GM21619 (cell line): Measurements from ENCODE around the gene TSPAN31.

Experiments
- ATAC-seq: cut with Tn5 transposase; IDR thresholded peaks from one replicate; pipeline ENCODE4 v1.9.1; 2021; ENCODE audit not compliant: unreplicated experiment

Gene TSPAN31

DNA sequence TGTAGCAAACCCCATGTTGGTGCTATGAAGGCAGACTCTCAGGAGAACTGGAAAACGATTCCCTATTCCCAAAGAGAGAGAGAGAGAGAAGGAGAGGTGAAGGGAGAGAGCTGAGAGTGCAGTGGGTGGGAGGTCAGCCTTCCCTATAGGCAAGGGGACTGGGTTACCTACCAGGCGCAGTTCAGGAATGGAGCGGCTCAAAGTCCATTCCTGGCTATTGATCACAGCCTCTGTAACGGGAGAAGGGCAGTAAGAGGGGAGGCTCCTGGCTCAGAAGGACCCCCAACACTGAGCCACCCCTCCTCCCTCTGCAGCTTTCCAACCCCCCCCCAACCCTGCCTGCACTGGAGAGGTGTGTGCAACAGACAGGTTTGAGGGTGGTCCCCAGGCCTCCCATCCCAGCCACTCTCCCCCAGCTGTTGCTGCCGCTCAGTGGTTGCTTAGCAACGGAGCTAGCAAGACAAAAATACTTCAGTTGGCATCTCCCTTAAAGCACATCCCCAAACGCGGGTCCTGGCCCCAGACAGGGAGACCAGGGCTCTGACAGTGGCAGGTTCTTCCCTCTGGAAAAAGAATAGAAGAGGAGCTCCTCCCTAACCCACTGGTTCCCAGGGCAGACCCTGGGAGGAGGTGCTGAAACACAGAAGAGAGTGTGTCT is 9.5 kb upstream of the TSPAN31 start:
- no peak for ATAC-seq

DNA sequence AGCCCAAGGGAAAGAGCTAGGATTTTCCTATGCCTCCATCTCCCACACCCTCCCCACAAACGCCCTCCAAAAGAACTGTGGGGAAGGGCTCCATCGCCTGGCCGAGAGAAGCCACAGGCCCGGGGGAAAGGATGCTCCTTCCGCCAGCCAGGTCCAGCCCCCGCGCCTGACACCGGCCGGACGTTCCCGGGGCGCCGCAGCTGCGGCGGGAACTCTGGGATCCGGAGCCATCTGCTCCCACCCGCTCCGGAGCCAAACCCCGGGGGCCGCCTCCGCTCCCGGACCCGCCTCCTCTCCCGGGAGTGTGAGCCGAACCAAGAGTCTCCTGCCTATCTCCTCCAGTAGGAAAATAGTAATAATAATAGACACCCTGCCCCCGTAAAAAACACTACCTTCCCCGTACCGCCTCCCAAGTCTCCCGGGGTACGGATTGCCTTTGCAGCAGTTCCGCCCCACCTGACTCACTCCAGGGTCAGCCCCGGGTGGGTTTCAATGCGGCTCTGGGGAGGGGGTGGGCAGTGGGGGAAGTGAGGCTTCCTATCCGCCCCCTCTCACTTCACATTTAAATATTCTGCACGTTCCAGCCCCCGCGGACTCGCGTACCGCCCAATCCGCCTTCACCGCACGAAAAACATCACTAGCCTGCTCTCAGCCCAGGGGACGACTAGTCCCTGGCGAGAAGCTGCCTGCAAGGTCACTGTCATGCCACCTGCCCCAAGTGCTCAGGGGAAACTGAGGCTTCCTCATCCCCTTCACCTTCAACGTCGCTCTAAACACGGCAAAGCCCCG is 8.7 kb upstream of the TSPAN31 start:
- ATAC-seq, result no peak

DNA sequence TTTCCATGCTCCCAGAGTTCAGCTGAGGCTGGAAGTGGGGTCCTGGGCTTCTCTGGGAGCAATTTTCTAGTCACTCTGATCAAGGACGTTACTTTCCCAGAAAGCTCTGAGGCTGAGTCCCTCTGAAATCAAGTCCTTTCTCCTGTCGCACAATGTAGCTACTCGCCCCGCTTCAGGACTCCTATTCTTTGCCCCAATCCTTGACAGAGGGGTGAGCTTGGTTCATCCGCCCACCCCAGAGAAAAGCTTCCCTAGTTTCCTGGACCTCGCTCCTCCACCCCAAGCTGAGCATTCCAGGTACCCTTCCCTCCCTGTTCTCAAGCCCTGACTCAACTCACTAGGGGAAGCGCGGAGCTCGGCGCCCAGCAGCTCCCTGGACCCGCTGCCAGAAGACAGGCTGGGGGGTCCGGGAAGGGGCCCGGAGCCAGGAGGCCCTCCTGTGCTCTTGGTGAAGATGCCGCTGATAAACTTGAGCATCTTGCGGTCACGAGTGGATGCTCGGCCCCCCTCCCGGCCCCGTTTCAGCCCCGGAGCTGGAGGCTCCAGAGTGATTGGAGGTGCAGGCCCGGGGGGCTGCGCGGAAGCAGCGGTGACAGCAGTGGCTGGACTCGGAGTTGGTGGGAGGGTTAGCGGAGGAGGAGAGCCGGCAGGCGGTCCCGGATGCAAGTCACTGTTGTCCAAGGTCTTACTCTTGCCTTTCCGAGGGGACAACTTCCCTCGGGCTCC is 7.9 kb upstream of the TSPAN31 start:
- ATAC-seq, result no peak

DNA sequence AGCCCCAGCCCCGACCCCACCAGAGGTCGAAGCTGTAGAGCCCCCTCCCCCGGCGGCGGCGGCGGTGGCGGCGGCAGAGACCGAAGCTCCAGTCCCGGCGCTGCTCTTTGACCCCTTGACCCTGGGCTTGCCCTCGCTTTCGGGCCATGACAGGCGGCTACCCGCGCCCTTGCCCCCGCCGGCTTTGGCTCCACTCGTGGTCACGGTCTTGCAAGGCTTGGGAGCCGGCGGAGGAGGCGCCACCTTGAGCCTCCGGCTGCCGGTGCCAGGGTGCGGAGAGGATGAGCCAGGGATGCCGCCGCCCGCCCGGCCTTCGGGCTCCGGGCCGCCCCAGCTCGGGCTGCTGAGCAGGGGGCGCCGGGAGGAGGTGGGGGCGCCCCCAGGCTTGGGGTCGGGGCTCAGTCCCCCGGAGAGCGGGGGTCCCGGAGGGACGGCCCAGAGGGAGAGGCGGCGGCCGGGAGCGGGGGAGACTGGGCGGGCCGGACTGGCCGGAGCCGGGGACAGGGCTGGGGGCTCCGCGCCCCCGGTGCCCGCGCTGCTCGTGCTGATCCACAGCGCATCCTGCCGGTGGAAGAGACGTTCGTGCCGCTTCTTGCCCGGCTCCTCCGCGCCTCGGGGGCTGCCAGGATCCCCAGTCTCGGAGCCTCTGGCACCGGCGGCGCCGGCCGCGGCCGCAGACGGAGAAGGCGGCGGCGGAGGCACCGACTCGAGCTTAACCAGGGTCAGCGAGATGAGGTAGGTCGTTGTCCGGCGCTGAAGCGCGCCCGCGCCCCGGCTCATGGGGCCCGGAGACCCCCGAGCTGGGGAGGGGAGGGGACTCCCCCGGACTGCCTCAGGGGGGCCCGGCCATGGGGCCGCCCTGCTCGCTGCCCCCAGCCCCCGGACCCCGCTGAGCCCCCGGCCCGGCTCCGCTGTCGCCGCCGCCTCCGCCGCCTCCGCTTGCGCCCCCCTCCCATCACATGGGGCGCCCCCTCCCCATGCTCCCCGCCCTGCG is 7.1 kb upstream of the TSPAN31 start:
- no peak for ATAC-seq

DNA sequence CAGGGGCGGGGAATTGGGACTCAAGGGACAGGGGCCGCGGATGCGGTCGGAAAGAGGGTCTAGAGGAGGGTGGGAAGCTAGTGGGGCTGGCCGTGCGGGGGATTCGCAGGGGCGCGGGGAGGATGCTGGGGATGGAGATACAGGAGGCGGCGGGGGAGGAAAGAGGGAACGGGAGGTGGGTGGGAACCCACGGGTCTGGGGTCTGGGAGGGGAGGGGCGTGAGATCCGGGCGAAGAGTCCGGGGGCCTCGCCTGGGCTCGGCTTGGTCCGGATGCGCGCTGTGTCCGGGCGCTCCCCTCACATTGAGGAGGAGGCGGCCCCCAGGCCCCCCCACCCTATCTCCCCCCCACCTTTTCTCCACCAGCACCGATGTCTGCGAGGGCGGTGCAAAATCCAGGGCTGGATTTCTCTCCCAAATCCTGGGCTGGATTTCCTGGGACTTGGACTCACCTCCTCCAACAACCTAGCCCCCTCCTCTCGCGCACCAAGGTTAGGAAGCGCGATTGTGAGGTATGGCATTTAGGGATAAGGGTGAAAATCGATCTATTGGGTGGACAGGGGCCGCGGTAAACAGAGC is 6.1 kb upstream of the TSPAN31 start, which contains the start of gene AGAP2:
Gene AGAP2, minus strand, starts transcription at position 82 of the 577 bp plus-strand sequence. CDS start 496 bp downstream, outside the sequence.
- no peak for ATAC-seq

DNA sequence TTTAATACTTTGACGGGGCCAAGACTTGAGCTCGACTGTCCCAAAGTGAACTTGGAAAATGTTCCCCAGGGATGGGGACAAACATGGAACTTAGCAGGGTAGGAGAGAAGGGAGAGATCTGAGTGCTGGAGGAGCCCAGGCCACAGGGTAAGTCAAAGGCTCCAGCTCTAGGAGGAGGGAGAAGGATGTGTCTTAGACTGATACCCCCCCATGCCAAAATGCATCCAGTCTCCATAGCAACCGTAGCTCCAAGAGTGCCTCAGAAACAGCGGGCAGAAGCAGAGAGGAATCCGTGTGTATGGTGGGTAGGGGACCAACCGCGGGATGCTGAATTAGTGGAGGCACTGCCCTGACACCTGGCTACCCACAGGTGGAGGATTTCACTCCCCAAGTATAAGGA is 5.5 kb upstream of the TSPAN31 start:
- ATAC-seq, result no peak

DNA sequence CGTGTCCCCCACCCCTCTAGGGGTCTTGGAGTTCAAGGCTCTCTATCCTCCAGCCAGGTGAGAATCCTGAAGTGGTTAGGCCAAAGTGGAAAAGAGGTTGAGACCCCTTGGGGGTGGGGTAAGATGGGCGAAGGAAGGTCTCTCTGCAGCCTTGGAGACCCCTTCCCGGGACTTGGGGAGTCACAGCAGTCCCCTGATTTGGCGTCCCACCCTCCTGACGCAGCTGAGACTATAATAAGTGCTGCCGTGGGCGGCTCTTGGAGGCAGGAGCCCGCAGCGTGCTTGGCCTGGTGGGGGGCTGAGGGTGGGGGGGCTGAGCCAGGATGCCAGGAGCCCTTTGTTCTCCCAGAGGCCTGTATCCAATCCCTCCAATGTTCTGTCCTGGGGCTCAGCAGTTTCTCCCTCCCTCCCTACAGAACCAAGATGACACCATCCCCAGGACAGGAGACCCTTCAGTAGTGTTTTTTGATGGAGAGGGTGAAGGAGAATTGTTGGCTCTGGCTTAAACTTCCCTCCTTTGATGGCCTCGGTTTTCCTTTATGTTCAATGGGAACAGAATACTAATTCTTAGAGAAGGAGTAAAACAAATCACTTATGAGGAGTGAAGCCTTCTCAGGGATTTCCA is 4.8 kb upstream of the TSPAN31 start:
- ATAC-seq, result no peak

DNA sequence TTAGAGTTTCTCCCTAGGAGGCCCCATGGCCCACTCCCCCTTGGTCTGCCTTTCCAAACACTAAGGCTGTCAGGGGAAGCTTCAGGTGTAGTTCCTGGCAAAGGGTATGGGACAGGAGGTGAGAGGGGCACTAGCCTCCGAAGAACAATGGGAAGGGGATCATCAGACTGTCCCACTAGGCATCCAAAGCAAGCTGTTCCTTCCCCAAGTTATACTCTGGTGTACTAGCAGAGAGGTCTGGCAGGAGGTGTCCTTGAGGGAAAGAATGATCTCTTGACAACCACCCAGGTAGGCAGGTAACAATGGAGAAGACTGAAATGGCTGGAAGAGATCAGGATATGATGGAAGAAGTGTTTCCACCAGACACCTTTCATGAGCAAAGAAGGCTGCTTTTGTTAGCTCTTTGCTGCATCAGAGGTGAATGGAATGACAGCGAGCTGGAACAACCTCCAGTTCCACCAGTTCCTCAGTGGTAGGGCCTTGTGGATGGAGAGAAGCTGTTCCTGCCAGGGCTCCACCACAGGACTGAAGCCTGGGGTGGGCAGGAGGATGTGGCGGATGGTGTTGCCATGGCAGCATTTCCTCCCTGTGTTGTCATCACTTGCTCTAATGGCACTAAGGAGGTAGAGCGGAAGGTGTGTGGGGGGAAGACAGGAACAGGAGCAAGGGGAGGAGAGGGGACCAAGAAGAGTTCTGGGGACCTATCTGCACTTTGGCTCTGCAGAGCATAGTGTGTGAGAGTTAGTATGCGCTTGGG is 4.0 kb upstream of the TSPAN31 start:
- peak; percentile 52 for ATAC-seq

DNA sequence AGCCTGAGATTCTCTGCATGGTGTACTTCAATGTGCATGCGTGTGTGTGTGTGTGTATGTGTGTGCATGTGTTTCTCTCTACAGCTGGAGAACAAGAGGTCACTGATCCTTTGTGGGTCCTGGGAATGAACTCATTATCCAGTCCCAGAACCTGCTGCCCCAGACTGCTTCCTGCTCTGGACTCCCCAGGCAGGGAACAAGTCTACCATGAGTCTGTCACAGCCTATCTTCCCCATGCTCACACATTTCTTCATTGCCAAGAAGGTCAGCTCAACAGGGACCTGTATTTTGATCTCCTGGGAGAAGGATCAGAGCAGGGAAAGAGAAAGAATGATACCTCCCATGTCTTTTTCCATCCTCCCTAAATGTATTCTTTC is 3.4 kb upstream of the TSPAN31 start:
- no peak for ATAC-seq

DNA sequence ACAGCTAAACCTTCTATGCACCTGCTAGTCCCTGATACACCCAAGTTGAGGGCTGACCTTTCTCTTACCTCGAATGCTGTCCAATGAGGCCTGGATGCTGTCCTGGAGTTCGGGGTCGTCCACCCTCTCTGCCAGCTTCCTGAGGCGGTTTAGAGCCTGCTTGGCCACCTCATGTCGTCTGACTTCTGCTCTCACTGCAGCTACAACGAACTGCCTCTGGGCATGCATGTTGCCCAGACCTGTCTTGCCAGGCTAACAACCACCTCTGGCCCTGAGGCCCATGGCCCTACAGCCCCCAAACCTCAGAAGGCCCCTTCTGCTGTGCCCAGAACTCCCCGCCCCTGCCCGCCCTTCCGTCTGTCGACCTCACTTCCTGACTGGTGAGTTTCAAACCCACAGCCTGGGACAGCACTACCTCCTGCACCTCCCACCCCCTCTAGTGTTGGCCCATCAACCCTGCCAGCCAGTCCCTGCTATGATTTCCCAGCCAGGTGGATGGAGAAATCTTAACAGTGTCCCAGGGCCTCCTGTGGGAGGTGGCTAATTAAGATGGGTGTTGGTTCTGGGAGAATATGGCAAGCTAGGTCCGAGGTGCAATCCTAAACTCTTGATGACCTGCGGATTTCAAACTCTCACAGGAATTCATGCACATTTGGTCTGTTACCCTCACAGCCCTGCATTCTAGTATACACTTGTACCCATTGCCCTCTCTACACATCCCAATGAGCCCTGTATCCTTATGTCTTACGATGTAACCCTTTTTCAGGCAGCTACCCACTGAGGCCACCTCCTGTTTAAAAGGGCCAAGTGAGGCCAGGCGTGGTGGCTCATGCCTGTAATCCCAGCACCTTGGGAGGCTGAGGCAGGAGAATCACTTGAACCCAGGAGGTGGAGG is 2.7 kb upstream of the TSPAN31 start:
- ATAC-seq, result peak; percentile 47

DNA sequence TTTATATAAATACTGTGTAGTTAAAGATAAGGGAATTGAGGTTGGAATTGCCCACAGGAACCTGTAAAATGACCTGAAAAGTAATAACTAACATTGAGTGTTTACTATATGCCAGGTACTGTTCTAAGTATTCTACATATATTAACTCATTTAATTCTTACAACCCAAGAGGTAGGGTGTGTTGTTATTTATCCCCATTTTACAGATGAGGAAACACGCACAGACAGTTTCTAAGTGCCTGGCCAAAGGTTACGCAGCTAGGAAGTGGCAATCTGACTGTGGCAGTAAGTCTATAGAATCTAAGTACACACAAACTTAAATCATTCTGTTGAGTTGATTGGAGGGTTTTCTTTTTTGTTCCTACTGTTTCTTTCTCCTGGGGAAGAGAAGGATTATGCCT is 1.1 kb upstream of the TSPAN31 start:
- ATAC-seq, result no peak

DNA sequence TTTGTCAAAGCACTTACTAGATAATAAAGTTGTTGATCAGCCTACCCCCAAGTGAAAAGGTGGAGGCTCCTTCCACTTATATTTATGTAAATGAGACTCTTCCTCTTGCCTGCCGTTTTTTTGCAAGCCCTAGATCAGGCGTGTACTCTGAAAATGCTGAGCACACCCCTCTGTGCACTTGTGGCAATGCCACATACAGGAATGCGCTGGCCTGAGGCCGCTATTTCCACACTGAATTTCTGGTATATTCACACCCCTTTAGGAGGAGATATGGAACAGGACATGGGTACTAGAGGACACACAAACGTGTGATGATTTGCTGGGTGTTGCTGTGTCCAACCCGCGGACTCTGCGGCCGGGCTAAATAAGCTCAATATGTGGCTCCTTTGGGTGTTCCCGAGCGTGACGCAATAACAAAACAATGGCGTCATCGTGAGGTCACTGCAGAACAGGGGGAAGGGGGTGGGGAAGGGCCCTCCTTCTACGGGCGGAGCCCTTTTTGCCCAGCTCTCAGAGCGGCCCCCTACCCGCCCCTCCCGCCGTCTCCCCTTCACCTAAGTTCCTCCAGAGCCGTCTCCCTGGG is 554 bp upstream of the TSPAN31 start:
- ATAC-seq, result peak; percentile 35

DNA sequence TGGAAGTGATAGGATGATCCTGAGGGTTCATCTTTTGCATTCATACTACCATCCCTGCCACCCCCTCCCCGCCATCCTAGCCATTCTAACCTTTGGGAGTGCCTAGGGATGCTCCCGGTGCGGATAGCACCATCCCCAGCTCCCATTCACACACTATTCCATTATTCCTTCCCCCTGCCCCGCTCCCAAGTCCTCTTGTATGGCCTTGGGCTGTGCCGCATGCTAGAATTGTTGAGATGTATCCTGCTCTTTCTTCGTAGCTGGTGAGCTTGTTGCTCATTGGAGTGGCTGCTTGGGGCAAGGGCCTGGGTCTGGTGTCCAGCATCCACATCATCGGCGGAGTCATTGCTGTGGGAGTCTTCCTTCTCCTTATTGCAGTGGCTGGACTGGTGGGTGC is 644 bp downstream of the TSPAN31 start:
- ATAC-seq, result no peak

DNA sequence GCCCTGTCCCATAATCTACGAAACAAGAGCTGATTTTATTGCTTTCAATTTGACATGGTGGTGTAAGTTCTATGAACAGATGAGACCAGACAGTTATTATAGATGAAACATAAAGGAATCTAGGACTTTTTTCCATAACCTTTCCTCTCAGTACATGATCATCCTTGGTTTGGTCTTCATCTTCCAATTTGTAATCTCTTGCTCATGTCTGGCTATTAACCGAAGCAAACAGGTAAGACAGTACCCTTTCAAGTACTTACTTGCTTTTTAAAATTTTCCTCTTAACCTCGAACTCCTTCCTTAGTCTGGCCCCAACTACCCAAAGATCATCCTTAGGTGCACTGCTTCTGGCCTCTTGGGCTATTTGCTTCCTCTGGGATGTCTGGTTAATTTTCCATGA is 1.2 kb downstream of the TSPAN31 start:
- no peak for ATAC-seq

DNA sequence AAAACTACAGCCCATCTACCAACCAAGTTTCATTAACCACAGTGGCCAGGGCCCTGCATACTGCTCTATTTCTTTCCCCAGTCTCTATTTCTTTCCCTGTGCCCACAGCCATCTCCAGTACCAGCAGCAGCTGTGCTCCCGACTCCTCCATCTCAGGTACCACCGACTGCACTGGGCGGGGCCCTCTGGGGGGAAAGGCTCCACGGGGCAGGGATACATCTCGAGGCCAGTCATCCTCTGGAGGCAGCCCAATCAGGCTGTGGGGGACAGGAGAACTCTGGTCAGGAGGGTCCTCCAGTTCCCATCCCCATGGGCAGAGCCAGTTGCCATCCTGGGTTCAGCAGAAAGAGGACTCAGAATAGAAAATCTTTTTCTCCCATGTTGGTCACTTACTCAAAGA is 4.2 kb downstream of the TSPAN31 start:
- ATAC-seq, result no peak

DNA sequence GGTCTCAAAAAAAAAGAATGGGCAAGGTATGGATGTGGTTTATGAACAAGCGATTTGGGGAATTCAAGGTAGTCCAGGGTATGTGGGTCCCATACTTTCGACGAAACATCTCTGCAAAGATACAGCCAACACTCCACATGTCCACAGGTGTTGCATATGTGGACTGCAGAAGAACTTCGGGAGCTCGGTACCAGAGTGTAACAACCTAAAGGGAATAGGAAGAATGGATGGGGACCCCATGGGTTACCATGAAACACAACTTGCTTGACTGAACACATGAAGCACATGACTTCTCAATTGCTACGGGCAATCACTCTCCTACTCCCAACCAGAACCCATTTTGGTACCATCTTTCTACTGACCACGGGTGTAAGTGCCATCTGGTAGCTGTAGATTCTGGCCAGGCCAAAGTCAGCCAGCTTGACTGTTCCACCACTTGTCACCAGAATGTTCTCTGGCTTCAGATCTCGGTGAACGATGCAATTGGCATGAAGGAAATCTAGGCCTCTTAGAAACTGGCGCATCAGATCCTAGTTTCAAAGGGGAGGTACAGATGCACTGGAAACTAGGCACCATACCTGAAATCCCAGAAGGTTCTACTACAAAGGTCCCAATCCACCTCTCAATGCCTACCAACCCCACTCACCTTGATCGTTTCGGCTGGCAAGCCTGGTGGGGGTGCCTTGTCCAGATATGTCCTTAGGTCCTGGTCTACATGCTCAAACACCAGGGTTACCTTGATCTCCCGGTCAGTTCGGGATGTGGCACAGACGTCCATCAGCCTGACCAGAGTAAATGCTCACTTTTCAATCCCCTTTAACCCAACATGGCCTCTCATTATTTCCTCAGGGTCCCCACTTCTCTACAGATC is 6.0 kb downstream of the TSPAN31 start:
- no peak for ATAC-seq

DNA sequence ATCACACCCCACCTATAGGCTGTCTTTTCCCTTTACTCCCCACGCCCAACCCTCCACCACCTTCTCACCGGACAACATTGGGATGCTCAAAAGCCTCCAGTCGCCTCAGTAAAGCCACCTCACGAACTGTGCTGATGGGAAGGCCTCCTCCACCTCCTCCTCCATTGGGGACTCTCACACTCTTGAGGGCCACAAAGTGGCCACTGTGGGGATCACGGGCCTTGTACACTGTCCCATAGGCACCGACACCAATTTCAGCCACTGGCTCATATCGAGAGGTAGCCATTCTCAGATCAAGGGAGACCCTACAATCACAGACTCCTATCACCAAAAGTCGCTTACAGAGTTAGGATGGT is 6.6 kb downstream of the TSPAN31 start:
- ATAC-seq, result no peak
